ENCODE results near the gene MCMBP.
"Not testable (repeated sequence)": the region's sequence is repeated elsewhere in the genome, so short reads cannot be mapped to it uniquely, and the experiment has no call there.

Gene MCMBP

GRCh38 chr10:119872610-119872859 lies at the start of gene MCMBP:
TSS of gene MCMBP (minus strand) at chr10:119872843. CDS start at chr10:119872584, 259 bp downstream.
- H3K27me3 Mint-ChIP-seq, result no peaks in the 10 kb centered on the region
- peak within 1 kb of the TSS; percentile 92 for H3K27ac Mint-ChIP-seq
- H3K4me1 Mint-ChIP-seq (ENCODE audit: low read depth), result peaks cover 44% of the 10 kb centered on the region
- no peaks in the 10 kb centered on the region for H3K9me3 Mint-ChIP-seq
- H3K4me3 Mint-ChIP-seq, result peak within 1 kb of the TSS; percentile 91
- peaks cover 14% of the 10 kb centered on the region for H3K36me3 Mint-ChIP-seq (ENCODE audit: low read depth)

GRCh38 chr10:119919826-119920225 lies 47.2 kb upstream of the MCMBP start:
- no peaks in the 10 kb centered on the region for H3K27me3 Mint-ChIP-seq
- peak overlapping the region; percentile 60 for H3K27ac Mint-ChIP-seq
- peaks cover 66% of the 10 kb centered on the region for H3K36me3 Mint-ChIP-seq (ENCODE audit: low read depth)
- H3K4me1 Mint-ChIP-seq (ENCODE audit: low read depth), result peaks cover 7% of the 10 kb centered on the region
- no peak overlapping the region for H3K4me3 Mint-ChIP-seq
- H3K9me3 Mint-ChIP-seq, result no peaks in the 10 kb centered on the region

- Mint-ChIP-seq H3K36me3 (ENCODE audit: low read depth) (peaks cover 66% of the 10 kb centered on the region), H3K27me3 (no peaks in the 10 kb centered on the region), H3K4me1 (ENCODE audit: low read depth) (peaks cover 7% of the 10 kb centered on the region), H3K27ac (peak overlapping the region; percentile 56), H3K4me3 (no peak overlapping the region), H3K9me3 (no peaks in the 10 kb centered on the region)
Measured at GRCh38 chr10:119919271-119919670, 46.6 kb upstream of the MCMBP start.

GRCh38 chr10:119917777-119918176 lies 45.1 kb upstream of the MCMBP start:
- H3K27ac Mint-ChIP-seq, result no peak overlapping the region
- H3K36me3 Mint-ChIP-seq (ENCODE audit: low read depth), result peaks cover 69% of the 10 kb centered on the region
- peaks cover 7% of the 10 kb centered on the region for H3K4me1 Mint-ChIP-seq (ENCODE audit: low read depth)
- H3K4me3 Mint-ChIP-seq, result no peak overlapping the region
- no peaks in the 10 kb centered on the region for H3K9me3 Mint-ChIP-seq
- no peaks in the 10 kb centered on the region for H3K27me3 Mint-ChIP-seq

- no peaks in the 10 kb centered on the region for H3K9me3 Mint-ChIP-seq
- H3K27ac Mint-ChIP-seq, result no peak overlapping the region
- H3K4me1 Mint-ChIP-seq (ENCODE audit: low read depth), result no peaks in the 10 kb centered on the region
- no peaks in the 10 kb centered on the region for H3K27me3 Mint-ChIP-seq
- H3K36me3 Mint-ChIP-seq (ENCODE audit: low read depth), result peaks cover 56% of the 10 kb centered on the region
- no peak overlapping the region for H3K4me3 Mint-ChIP-seq
Measured at GRCh38 chr10:119910689-119911088, 38.0 kb upstream of the MCMBP start.

GRCh38 chr10:119908166-119908565 lies 35.5 kb upstream of the MCMBP start:
- Mint-ChIP-seq H3K27me3 (no peaks in the 10 kb centered on the region), H3K4me1 (ENCODE audit: low read depth) (no peaks in the 10 kb centered on the region), H3K36me3 (ENCODE audit: low read depth) (peaks cover 61% of the 10 kb centered on the region), H3K9me3 (no peaks in the 10 kb centered on the region), H3K27ac (no peak overlapping the region), H3K4me3 (no peak overlapping the region)

GRCh38 chr10:119907695-119908094 lies 35.1 kb upstream of the MCMBP start:
- H3K4me3 Mint-ChIP-seq; H3K27me3 Mint-ChIP-seq; H3K4me1 Mint-ChIP-seq (ENCODE audit: low read depth); H3K27ac Mint-ChIP-seq; H3K9me3 Mint-ChIP-seq: not testable (repeated sequence)
- peaks cover 61% of the 10 kb centered on the region for H3K36me3 Mint-ChIP-seq (ENCODE audit: low read depth)

GRCh38 chr10:119903946-119904666 lies 31.5 kb upstream of the MCMBP start:
- no peaks in the 10 kb centered on the region for H3K9me3 Mint-ChIP-seq
- no peak overlapping the region for H3K27ac Mint-ChIP-seq
- H3K36me3 Mint-ChIP-seq (ENCODE audit: low read depth), result peaks cover 54% of the 10 kb centered on the region

GRCh38 chr10:119898577-119898976 lies 25.9 kb upstream of the MCMBP start:
- H3K4me1 Mint-ChIP-seq (ENCODE audit: low read depth), result peaks cover 46% of the 10 kb centered on the region
- H3K9me3 Mint-ChIP-seq, result no peaks in the 10 kb centered on the region
- H3K27ac Mint-ChIP-seq, result no peak overlapping the region
- peaks cover 54% of the 10 kb centered on the region for H3K36me3 Mint-ChIP-seq (ENCODE audit: low read depth)
- H3K4me3 Mint-ChIP-seq, result no peak overlapping the region
- H3K27me3 Mint-ChIP-seq, result no peaks in the 10 kb centered on the region

More at GRCh38 chr10:119903946-119904666, 31.5 kb upstream of the MCMBP start:
- Mint-ChIP-seq H3K4me3 (no peak overlapping the region), H3K27me3 (no peaks in the 10 kb centered on the region), H3K4me1 (ENCODE audit: low read depth) (peaks cover under 1% of the 10 kb centered on the region)

- Mint-ChIP-seq H3K9me3 (no peaks in the 10 kb centered on the region), H3K27me3 (no peaks in the 10 kb centered on the region), H3K36me3 (ENCODE audit: low read depth) (peaks cover 41% of the 10 kb centered on the region), H3K4me3 (no peak overlapping the region), H3K27ac (no peak overlapping the region), H3K4me1 (ENCODE audit: low read depth) (peaks cover 49% of the 10 kb centered on the region)
Measured at GRCh38 chr10:119896937-119897770, 24.5 kb upstream of the MCMBP start.

GRCh38 chr10:119896061-119896655 lies 23.5 kb upstream of the MCMBP start:
- H3K4me3 Mint-ChIP-seq, result no peak overlapping the region
- H3K36me3 Mint-ChIP-seq (ENCODE audit: low read depth), result peaks cover 38% of the 10 kb centered on the region
- no peaks in the 10 kb centered on the region for H3K27me3 Mint-ChIP-seq
- peak overlapping the region; percentile 6 for H3K27ac Mint-ChIP-seq
- peaks cover 56% of the 10 kb centered on the region for H3K4me1 Mint-ChIP-seq (ENCODE audit: low read depth)
- no peaks in the 10 kb centered on the region for H3K9me3 Mint-ChIP-seq

- H3K27me3 Mint-ChIP-seq, result no peaks in the 10 kb centered on the region
- peaks cover 33% of the 10 kb centered on the region for H3K36me3 Mint-ChIP-seq (ENCODE audit: low read depth)
- H3K27ac Mint-ChIP-seq, result peak overlapping the region; percentile 69
- peaks cover 55% of the 10 kb centered on the region for H3K4me1 Mint-ChIP-seq (ENCODE audit: low read depth)
- H3K4me3 Mint-ChIP-seq, result peak overlapping the region; percentile 94
- H3K9me3 Mint-ChIP-seq, result peaks cover 8% of the 10 kb centered on the region
Measured at GRCh38 chr10:119893845-119894427, 21.3 kb upstream of the MCMBP start.

GRCh38 chr10:119893074-119893473 lies 20.4 kb upstream of the MCMBP start:
- H3K27me3 Mint-ChIP-seq, result no peaks in the 10 kb centered on the region
- H3K27ac Mint-ChIP-seq, result peak overlapping the region; percentile 98
- peaks cover 8% of the 10 kb centered on the region for H3K9me3 Mint-ChIP-seq
- H3K36me3 Mint-ChIP-seq (ENCODE audit: low read depth), result peaks cover 25% of the 10 kb centered on the region
- peaks cover 46% of the 10 kb centered on the region for H3K4me1 Mint-ChIP-seq (ENCODE audit: low read depth)
- H3K4me3 Mint-ChIP-seq, result peak overlapping the region; percentile 94

- Mint-ChIP-seq H3K27ac (peak within 1 kb of the TSS; percentile 98), H3K4me1 (ENCODE audit: low read depth) (peaks cover 45% of the 10 kb centered on the region), H3K9me3 (peaks cover 8% of the 10 kb centered on the region), H3K36me3 (ENCODE audit: low read depth) (peaks cover 22% of the 10 kb centered on the region), H3K4me3 (peak within 1 kb of the TSS; percentile 94), H3K27me3 (no peaks in the 10 kb centered on the region)
Measured at GRCh38 chr10:119892188-119893065, 19.8 kb upstream of the MCMBP start, which contains the start of gene SEC23IP. TSS of gene SEC23IP (plus strand) at chr10:119892730. CDS start at chr10:119892783, 53 bp downstream.
